HepG2 (cell line): ENCODE results near the gene COMMD8. TPM values are rescaled to one million over a fixed set of nuclear protein-coding genes. Genes with fewer than 3 reads are reported as not detected.

Source experiments
- ATAC-seq: fragments of 200-7000 bp; cut with Tn5 transposase; 3 replicates; pipeline ENCODE4 v1.9.1; 2020; ENCODE audit warnings: mild to moderate bottlenecking, moderate library complexity
- BruUV-seq: library from RNA; stranded (reverse); fragments of 400-500 nt; replicated peaks from 2 replicates; lab custom pipeline; 2021; lab: Mats Ljungman, UMichigan
- CTCF ChIA-PET: fragments of 300-600 bp; formaldehyde crosslinking; extraction: SDS; loops from one replicate; lab custom pipeline; 2021; ENCODE audit warnings: low total read pairs, inconsistent platforms, low intra/inter-chr PET ratio; lab: Yijun Ruan, JAX
- POLR2A ChIA-PET: fragments of 350-600 bp; sonication (Branson Sonifier 250); formaldehyde crosslinking; loops from one replicate; lab custom pipeline; 2020; ENCODE audit warnings: antibody characterized with exemption, inconsistent platforms; lab: Yijun Ruan, JAX
- DNase-seq: peaks from one replicate; pipeline ENCODE4 v3.0.0-alpha.2; 2015; ENCODE audit warnings: low spot score
- FAIRE-seq: peaks from 3 replicates; lab custom pipeline; 2011; peaks lifted over from hg19 to GRCh38; lab: Jason Lieb, UNC
- H2AFZ ChIP-seq: one replicate; pipeline ENCODE4 v1.6.1; 2011; ENCODE audit warnings: low read length, inconsistent platforms
- H3K27ac ChIP-seq: fragments of 300-600 bp; 3 replicates; pipeline ENCODE4 v1.8.0; 2011; ENCODE audit warnings: mixed run types, mild to moderate bottlenecking, mixed read lengths, low read length, inconsistent platforms; ENCODE audit not compliant: insufficient read depth; ENCODE audit errors: extremely low read length
- H3K27me3 ChIP-seq, 2 experiments: fragments of 200-600 bp in 1 of 2; 2 replicates in 1 of 2; 3 replicates in 1 of 2; pipeline versions ENCODE4 v1.6.0 to v1.8.0; 2011; ENCODE audit warnings: low read length in 2 of 2, mild to moderate bottlenecking in 2 of 2, moderate library complexity in 2 of 2, inconsistent platforms in 1 of 2; ENCODE audit not compliant: insufficient read depth in 2 of 2, control insufficient read depth in 1 of 2
- H3K36me3 ChIP-seq, 2 experiments: fragments of 200-600 bp in 1 of 2; replicated peaks in 1 of 2; 2 replicates in 1 of 2; 3 replicates in 1 of 2; pipeline versions ENCODE4 v1.5.1 to v1.8.0; 2011; ENCODE audit warnings: low read length in 2 of 2, inconsistent platforms in 1 of 2; ENCODE audit not compliant: insufficient read depth in 2 of 2, control insufficient read depth in 1 of 2
- H3K4me1 ChIP-seq: 2 replicates; pipeline ENCODE4 v1.5.1; 2012; ENCODE audit warnings: low read length, inconsistent platforms; ENCODE audit not compliant: insufficient read depth
- H3K4me2 ChIP-seq: 2 replicates; pipeline ENCODE4 v1.6.0; 2011; ENCODE audit warnings: low read depth, low read length, inconsistent platforms
- H3K4me3 ChIP-seq, 3 experiments: fragments of 200-600 bp in 1 of 3; sonication (generic), shearing (Covaris generic) in 1 of 3; replicated peaks in 1 of 3; 2 replicates each; pipeline ENCODE4 v1.5.1; 2011 to 2016; ENCODE audit warnings: low read length in 3 of 3, inconsistent platforms in 2 of 3, low read depth in 2 of 3, mild to moderate bottlenecking in 2 of 3, control low read depth in 1 of 3, mixed read lengths in 1 of 3; ENCODE audit not compliant: insufficient read depth in 1 of 3
- H3K79me2 ChIP-seq: one replicate; pipeline ENCODE4 v1.6.1; 2011; ENCODE audit warnings: low read length, inconsistent platforms; ENCODE audit not compliant: insufficient read depth
- H3K9ac ChIP-seq: 2 replicates; pipeline ENCODE4 v1.6.0; 2011; ENCODE audit warnings: mild to moderate bottlenecking, low read depth, low read length, inconsistent platforms; ENCODE audit not compliant: insufficient read depth
- H3K9me3 ChIP-seq: 2 replicates; pipeline ENCODE4 v1.5.1; 2012; ENCODE audit warnings: mild to moderate bottlenecking, low read length
- H4K20me1 ChIP-seq: 2 replicates; pipeline ENCODE4 v1.6.0; 2011; ENCODE audit warnings: inconsistent platforms, mild to moderate bottlenecking, low read length, moderate library complexity; ENCODE audit not compliant: insufficient read depth
- CEBPB ChIP-seq: IDR thresholded peaks from 2 replicates; pipeline ENCODE4 v1.6.1; 2011; ENCODE audit warnings: low read depth, low read length, improper control_type of control experiment, borderline replicate concordance
- DR1 ChIP-seq: sonication (generic); formaldehyde crosslinking; IDR thresholded peaks from 2 replicates; pipeline ENCODE4 v1.8.0; 2021; ENCODE audit warnings: mild to moderate bottlenecking, missing genetic modification reagents, inconsistent platforms
- HOXA7 ChIP-seq: sonication (generic); formaldehyde crosslinking; IDR thresholded peaks from 2 replicates; pipeline ENCODE4 v1.8.1; 2022; ENCODE audit warnings: mild to moderate bottlenecking, missing genetic modification reagents, moderate library complexity
- KDM2A ChIP-seq: sonication (generic); formaldehyde crosslinking; IDR thresholded peaks from 2 replicates; pipeline ENCODE4 v1.4.0; 2020; ENCODE audit warnings: low read depth, missing genetic modification reagents, borderline replicate concordance
- SIX1 ChIP-seq: sonication (generic); formaldehyde crosslinking; IDR thresholded peaks from 2 replicates; pipeline ENCODE4 v1.4.0; 2020; ENCODE audit warnings: missing genetic modification reagents, borderline replicate concordance
- TMF1 ChIP-seq: sonication (generic); formaldehyde crosslinking; IDR thresholded peaks from 2 replicates; pipeline ENCODE4 v1.8.1; 2022; ENCODE audit warnings: low read depth, missing genetic modification reagents
- ZMYM4 ChIP-seq: sonication (generic); formaldehyde crosslinking; IDR thresholded peaks from 2 replicates; pipeline ENCODE4 v1.8.1; 2023; ENCODE audit warnings: mild to moderate bottlenecking, missing genetic modification reagents
- ZNF451 ChIP-seq: sonication (generic); formaldehyde crosslinking; IDR thresholded peaks from 2 replicates; pipeline ENCODE4 v1.5.0; 2020; ENCODE audit warnings: mild to moderate bottlenecking, missing genetic modification reagents
- ZNF629 ChIP-seq: sonication (generic); formaldehyde crosslinking; conservative IDR thresholded peaks from 2 replicates; pipeline ENCODE4 v1.5.0; 2020; ENCODE audit warnings: missing genetic modification reagents
- WGBS: methylation state at CpG from one replicate; pipeline ENCODE4 v1.1.6; 2017; ENCODE audit warnings: low lambda C conversion rate; 5-methylcytosine and 5-hydroxymethylcytosine counted together
- in situ Hi-C: cut with HindIII; loops from 2 replicates; pipeline ENCODE4 v1.10.0; 2017; ENCODE audit warnings: low pct_unique_long_range_greater_than_20kb; ENCODE audit not compliant: extremely low pct_ligation_motif_present
- intact Hi-C: fragments of 100-400 bp; cut with micrococcal nuclease; formaldehyde crosslinking; loops from one replicate; pipeline ENCODE4 v1.10.0; 2022; ENCODE audit not compliant: unreplicated experiment
- polyA plus RNA-seq, 8 experiments: library from polyadenylated mRNA; depleted of rRNA in 3 of 8; stranded (reverse) in 7 of 8; unstranded in 1 of 8; fragments of >200 nt; fragmentation: Illumina TruSeq in 4 of 8; extraction: Trizol in 4 of 8; gene quantifications; 2 replicates each; pipeline versions ENCODE4 v1.2.1 to v1.2.3, GENCODE V29; 2011 to 2016; ENCODE audit warnings: low read depth in 4 of 8, missing spikeins in 1 of 8, mixed read lengths in 1 of 8; ENCODE audit not compliant: insufficient read depth in 1 of 8
- total RNA-seq, 5 experiments: library from RNA; depleted of rRNA; stranded (reverse); fragments of >200 nt; fragmentation: Illumina TruSeq; extraction: Trizol; gene quantifications; 2 replicates each; pipeline ENCODE4 v1.2.3, GENCODE V29; 2016; ENCODE audit warnings: low read depth in 1 of 5
- TF ChIP-seq, protein P1 (sequence below): sonication (generic); formaldehyde crosslinking; IDR thresholded peaks from 2 replicates; pipeline ENCODE4 v1.4.0; 2020; ENCODE audit warnings: missing genetic modification reagents, mild to moderate bottlenecking, borderline replicate concordance
- TF ChIP-seq, protein P2 (sequence below): sonication (generic); formaldehyde crosslinking; IDR thresholded peaks from 2 replicates; pipeline ENCODE4 v1.9.0; 2022; ENCODE audit warnings: missing genetic modification reagents, mild to moderate bottlenecking, borderline replicate concordance
- TF ChIP-seq, protein P3 (sequence below): sonication (generic); formaldehyde crosslinking; IDR thresholded peaks from 2 replicates; pipeline ENCODE4 v1.8.0; 2022; ENCODE audit warnings: missing genetic modification reagents, mild to moderate bottlenecking, moderate library complexity, borderline replicate concordance

Gene COMMD8
- total and polyA plus RNA-seq, 2 of the 13 experiments (the other 11 are each of a cell fraction or from before 2014, with no cell fraction given): 7.1 to 20.3 TPM

DNA sequence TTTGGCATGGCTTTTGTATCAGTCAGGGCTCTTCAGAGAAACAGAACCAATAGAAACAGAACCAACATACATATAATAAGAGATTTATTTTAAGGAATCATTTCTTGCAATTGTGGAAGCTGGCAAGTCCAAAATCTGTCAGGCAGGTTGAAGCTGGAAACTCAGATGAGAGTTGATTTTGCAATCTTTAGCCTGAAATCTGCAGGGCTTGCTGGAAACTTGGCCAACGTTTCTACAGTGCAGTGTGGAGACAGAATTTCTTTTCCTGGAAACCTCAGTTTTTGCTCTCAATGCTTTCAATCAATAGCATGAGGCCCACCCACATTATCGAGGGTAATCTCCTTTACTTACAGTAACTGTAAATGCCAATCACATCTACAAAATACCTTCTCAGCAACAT, 45.4 kb downstream of the COMMD8 start:
- 0% methylated on average over 2 of the region's 2 CpGs for WGBS
- H3K4me2 ChIP-seq: no peak overlapping the region
- no peaks in the 10 kb centered on the region for H3K79me2 ChIP-seq
- DNase-seq: no peak
- in situ Hi-C loops: no loop called here
- H3K4me1 ChIP-seq: no peaks in the 10 kb centered on the region
- no peaks in the 10 kb centered on the region for H3K9me3 ChIP-seq
- H2AFZ ChIP-seq: no peak overlapping the region
- CTCF ChIA-PET: no interaction called here
- no TSS peak for BruUV-seq
- H3K27ac ChIP-seq: no peak overlapping the region
- TF ChIP-seq ZMYM4 (CRISPR knock-in tag) (no peak), CEBPB (peak; percentile 3; the same call in 1 of the 2 replicates), TMF1 (CRISPR knock-in tag) (no peak)
- TF ChIP-seq, all 625 proteins: peak for 1
- no peak for ATAC-seq
- POLR2A ChIA-PET: no interaction called here
- no peak for FAIRE-seq
- Histone ChIP-seq H3K27me3 (no peaks in the 10 kb centered on the region), H4K20me1 (no peaks in the 10 kb centered on the region), H3K4me3 (no peak overlapping the region), H3K36me3 (no peaks in the 10 kb centered on the region), H3K9ac (no peak overlapping the region)
- intact Hi-C loops: no loop called here

DNA sequence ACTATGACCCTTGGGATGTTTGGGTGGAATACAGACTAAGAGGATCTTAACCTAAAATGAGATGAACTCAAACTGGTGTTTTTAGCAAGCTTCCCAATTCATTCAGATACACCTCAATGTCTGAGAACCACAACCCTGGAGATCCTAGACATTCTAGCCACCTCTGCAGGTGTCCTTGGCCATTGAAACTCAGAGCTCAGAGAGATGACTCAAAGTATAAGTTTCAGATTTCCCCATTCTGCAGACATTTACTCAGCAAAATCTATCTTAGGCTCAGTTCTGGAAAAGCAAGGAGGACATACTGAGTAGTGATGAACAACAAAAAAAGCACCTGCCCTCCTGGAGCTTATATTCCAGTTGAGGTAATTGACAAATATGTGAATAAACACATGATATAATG, 47.8 kb downstream of the COMMD8 start:
- H3K9me3 ChIP-seq: no peaks in the 10 kb centered on the region
- no peak overlapping the region for H3K9ac ChIP-seq
- no TSS peak for BruUV-seq
- no peak overlapping the region for H3K4me3 ChIP-seq
- H3K4me2 ChIP-seq: no peak overlapping the region
- ATAC-seq (no peak), FAIRE-seq (no peak), DNase-seq (no peak)
- in situ Hi-C loops: no loop called here
- no peaks in the 10 kb centered on the region for H4K20me1 ChIP-seq
- CTCF ChIA-PET: no interaction called here
- H3K36me3 ChIP-seq: no peaks in the 10 kb centered on the region
- POLR2A ChIA-PET: no interaction called here
- no peak overlapping the region for H3K27ac ChIP-seq
- no peak overlapping the region for H2AFZ ChIP-seq
- intact Hi-C loops: no loop called here
- no peaks in the 10 kb centered on the region for H3K4me1 ChIP-seq
- H3K79me2 ChIP-seq: no peaks in the 10 kb centered on the region
- no peaks in the 10 kb centered on the region for H3K27me3 ChIP-seq
- TF ChIP-seq, protein P1, sequence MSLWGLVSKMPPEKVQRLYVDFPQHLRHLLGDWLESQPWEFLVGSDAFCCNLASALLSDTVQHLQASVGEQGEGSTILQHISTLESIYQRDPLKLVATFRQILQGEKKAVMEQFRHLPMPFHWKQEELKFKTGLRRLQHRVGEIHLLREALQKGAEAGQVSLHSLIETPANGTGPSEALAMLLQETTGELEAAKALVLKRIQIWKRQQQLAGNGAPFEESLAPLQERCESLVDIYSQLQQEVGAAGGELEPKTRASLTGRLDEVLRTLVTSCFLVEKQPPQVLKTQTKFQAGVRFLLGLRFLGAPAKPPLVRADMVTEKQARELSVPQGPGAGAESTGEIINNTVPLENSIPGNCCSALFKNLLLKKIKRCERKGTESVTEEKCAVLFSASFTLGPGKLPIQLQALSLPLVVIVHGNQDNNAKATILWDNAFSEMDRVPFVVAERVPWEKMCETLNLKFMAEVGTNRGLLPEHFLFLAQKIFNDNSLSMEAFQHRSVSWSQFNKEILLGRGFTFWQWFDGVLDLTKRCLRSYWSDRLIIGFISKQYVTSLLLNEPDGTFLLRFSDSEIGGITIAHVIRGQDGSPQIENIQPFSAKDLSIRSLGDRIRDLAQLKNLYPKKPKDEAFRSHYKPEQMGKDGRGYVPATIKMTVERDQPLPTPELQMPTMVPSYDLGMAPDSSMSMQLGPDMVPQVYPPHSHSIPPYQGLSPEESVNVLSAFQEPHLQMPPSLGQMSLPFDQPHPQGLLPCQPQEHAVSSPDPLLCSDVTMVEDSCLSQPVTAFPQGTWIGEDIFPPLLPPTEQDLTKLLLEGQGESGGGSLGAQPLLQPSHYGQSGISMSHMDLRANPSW (CRISPR knock-in tag): no peak
- TF ChIP-seq SIX1 (CRISPR knock-in tag) (no peak), ZNF451 (CRISPR knock-in tag) (no peak), HOXA7 (CRISPR knock-in tag) (no peak), DR1 (CRISPR knock-in tag) (no peak), KDM2A (CRISPR knock-in tag) (no peak), ZNF629 (no peak)
- TF ChIP-seq, protein P2, sequence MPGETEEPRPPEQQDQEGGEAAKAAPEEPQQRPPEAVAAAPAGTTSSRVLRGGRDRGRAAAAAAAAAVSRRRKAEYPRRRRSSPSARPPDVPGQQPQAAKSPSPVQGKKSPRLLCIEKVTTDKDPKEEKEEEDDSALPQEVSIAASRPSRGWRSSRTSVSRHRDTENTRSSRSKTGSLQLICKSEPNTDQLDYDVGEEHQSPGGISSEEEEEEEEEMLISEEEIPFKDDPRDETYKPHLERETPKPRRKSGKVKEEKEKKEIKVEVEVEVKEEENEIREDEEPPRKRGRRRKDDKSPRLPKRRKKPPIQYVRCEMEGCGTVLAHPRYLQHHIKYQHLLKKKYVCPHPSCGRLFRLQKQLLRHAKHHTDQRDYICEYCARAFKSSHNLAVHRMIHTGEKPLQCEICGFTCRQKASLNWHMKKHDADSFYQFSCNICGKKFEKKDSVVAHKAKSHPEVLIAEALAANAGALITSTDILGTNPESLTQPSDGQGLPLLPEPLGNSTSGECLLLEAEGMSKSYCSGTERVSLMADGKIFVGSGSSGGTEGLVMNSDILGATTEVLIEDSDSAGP: no peak
- TF ChIP-seq, protein P3, sequence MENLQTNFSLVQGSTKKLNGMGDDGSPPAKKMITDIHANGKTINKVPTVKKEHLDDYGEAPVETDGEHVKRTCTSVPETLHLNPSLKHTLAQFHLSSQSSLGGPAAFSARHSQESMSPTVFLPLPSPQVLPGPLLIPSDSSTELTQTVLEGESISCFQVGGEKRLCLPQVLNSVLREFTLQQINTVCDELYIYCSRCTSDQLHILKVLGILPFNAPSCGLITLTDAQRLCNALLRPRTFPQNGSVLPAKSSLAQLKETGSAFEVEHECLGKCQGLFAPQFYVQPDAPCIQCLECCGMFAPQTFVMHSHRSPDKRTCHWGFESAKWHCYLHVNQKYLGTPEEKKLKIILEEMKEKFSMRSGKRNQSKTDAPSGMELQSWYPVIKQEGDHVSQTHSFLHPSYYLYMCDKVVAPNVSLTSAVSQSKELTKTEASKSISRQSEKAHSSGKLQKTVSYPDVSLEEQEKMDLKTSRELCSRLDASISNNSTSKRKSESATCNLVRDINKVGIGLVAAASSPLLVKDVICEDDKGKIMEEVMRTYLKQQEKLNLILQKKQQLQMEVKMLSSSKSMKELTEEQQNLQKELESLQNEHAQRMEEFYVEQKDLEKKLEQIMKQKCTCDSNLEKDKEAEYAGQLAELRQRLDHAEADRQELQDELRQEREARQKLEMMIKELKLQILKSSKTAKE (CRISPR knock-in tag): no peak
